Ovary (tissue), 9 donors: ENCODE measurements around the gene LARGE1. TPM values are rescaled to one million over a fixed set of nuclear protein-coding genes. Genes with fewer than 3 reads are reported as not detected.

Source experiments
- DNase-seq, 5 donors: peaks; one replicate each; pipeline ENCODE4 v3.0.0-alpha.2; 2019 to 2020
- H3K27ac ChIP-seq, 2 donors: fragments of 200-600 bp; one replicate each; pipeline versions ENCODE4 v1.5.1 to v1.8.0; 2019 to 2022
- H3K27me3 ChIP-seq: fragments of 200-600 bp; one replicate; pipeline ENCODE4 v1.8.0; 2022
- H3K36me3 ChIP-seq: fragments of 200-600 bp; sonication (generic); one replicate; pipeline ENCODE4 v1.5.1; 2019
- H3K4me1 ChIP-seq: one replicate; pipeline ENCODE4 v1.8.1; 2013; ENCODE audit warnings: mild to moderate bottlenecking, moderate library complexity; ENCODE audit not compliant: insufficient read depth
- H3K4me3 ChIP-seq: fragments of 200-600 bp; sonication (generic); one replicate; pipeline ENCODE4 v1.5.1; 2017
- H3K9me3 ChIP-seq, 2 donors: fragments of 200-600 bp in 1 of 2; sonication (generic) in 1 of 2; one replicate each; pipeline versions ENCODE4 v1.5.1 to v1.8.1; 2013 to 2019; ENCODE audit warnings: mild to moderate bottlenecking in 1 of 2, moderate library complexity in 1 of 2
- EP300 ChIP-seq: sonication (generic); formaldehyde crosslinking; IDR thresholded peaks from one replicate; pipeline ENCODE4 v1.6.1; 2017; ENCODE audit warnings: antibody characterized with exemption
- POLR2A ChIP-seq: fragments of 450-650 bp; IDR thresholded peaks from one replicate; pipeline ENCODE4 v1.6.1; 2017; ENCODE audit warnings: antibody characterized with exemption, mild to moderate bottlenecking, moderate library complexity
- WGBS, 3 donors: extraction: QIAGEN DNeasy Blood & Tissue Kit in 1 of 3; methylation state at CpG; one replicate each; pipeline versions ENCODE4 v1.1.5 to v1.1.7; 2013 to 2017; 5-methylcytosine and 5-hydroxymethylcytosine counted together
- intact Hi-C, 4 donors: fragments of 100-400 bp; cut with DNase I; formaldehyde crosslinking; loops; one replicate each; pipeline versions ENCODE4 v1.11.0 to v1.15.1; 2022 to 2023
- polyA plus RNA-seq, 2 donors: library from polyadenylated mRNA; stranded (reverse); fragments of 200-250 nt in 1 of 2; fragments of 350-450 nt in 1 of 2; fragmentation: Illumina TruSeq in 1 of 2; extraction: RNeasy Lipid Tissue Mini Kit (QIAGEN cat#74804) in 1 of 2; gene quantifications; one replicate each; pipeline ENCODE4 v1.2.3, GENCODE V29; 2013 to 2014
- total RNA-seq, 7 donors: library from RNA; depleted of rRNA in 2 of 7; stranded (reverse); fragments of >200 nt in 2 of 7; fragmentation: NEBNext Ultra II Directional in 3 of 7; extraction: Animal tissue kit (Norgen Biotek cat#: 25700) in 3 of 7; gene quantifications; one replicate each; pipeline versions ENCODE4 v1.1.0 to v1.2.4, GENCODE V29; 2016 to 2023
- TF ChIP-seq, protein P1 (sequence below), 3 donors: fragments of 450-650 bp in 2 of 3; fragments of 200-600 bp in 1 of 3; IDR thresholded peaks; one replicate each; pipeline versions ENCODE4 v1.5.1 to v1.8.0; 2016 to 2022; ENCODE audit warnings: antibody characterized with exemption in 3 of 3, mild to moderate bottlenecking in 1 of 3
- donor health status: DM: no; HTN: no; CAD: no; lungs with moderate emphysema.
- donor health status: DM: no; HTN: no; CAD: no.
- donor health status: Bipolar disorder and iron deficiency.
- donor health status: DM: yes; HTN: yes; CAD: no.
- donor health status: DM: no; HTN: no; CAD: no.
- donor health status: DM: yes; HTN: yes; CAD: no.

Gene LARGE1
- total and polyA plus RNA-seq, 9 donors: 13.4 to 67.6 (median 36.8) TPM

DNA sequence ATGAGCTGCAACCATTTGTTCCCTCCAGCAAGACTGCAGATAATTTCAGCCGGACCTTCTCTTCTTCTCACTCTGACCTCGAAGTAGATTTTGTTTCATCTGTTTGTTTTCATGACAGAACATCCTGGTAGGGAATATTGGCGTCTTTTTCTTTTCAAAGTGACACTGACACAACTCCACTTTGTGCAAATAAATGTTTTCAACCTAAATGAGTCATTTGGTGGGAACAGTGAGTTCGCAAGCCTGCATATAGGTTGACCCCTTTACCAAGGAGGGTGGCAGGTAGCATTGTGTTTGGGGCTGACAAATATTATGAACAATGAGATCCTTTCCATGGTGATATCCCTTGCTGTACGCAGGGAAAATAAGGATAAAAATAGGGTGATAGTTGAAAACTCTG is 55.0 kb downstream of the LARGE1 start:
- H3K36me3 ChIP-seq: no peaks in the 10 kb centered on the region
- peak overlapping the region in 1 of 2 donors; percentile 13 for H3K27ac ChIP-seq
- TF ChIP-seq POLR2A (no peak), EP300 (no peak)
- TF ChIP-seq, protein P1, sequence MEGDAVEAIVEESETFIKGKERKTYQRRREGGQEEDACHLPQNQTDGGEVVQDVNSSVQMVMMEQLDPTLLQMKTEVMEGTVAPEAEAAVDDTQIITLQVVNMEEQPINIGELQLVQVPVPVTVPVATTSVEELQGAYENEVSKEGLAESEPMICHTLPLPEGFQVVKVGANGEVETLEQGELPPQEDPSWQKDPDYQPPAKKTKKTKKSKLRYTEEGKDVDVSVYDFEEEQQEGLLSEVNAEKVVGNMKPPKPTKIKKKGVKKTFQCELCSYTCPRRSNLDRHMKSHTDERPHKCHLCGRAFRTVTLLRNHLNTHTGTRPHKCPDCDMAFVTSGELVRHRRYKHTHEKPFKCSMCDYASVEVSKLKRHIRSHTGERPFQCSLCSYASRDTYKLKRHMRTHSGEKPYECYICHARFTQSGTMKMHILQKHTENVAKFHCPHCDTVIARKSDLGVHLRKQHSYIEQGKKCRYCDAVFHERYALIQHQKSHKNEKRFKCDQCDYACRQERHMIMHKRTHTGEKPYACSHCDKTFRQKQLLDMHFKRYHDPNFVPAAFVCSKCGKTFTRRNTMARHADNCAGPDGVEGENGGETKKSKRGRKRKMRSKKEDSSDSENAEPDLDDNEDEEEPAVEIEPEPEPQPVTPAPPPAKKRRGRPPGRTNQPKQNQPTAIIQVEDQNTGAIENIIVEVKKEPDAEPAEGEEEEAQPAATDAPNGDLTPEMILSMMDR (IDR thresholded peaks at IDR 0.05): no peak
- peaks cover 22% of the 10 kb centered on the region for H3K4me1 ChIP-seq
- no peaks in the 10 kb centered on the region for H3K27me3 ChIP-seq
- H3K4me3 ChIP-seq: no peak overlapping the region
- H3K9me3 ChIP-seq: no peaks in the 10 kb centered on the region
- WGBS, 3 donors: 37 to 41% (median 39%) methylated on average over 5 of the region's 5 CpGs
- intact Hi-C loops: loop anchor here in 1 of 4 donors (5.0 kb wide), 1 partner anchor 42 kb away; no protein-coding TSS in a partner anchor
- DNase-seq: no peak

GRCh38 chr22:33864723-33865130 is 55.5 kb downstream of the LARGE1 start:
- no peaks in the 10 kb centered on the region for H3K27me3 ChIP-seq
- no peak overlapping the region for H3K4me3 ChIP-seq
- no peak for TF ChIP-seq EP300
- TF ChIP-seq, protein P1 (IDR thresholded peaks at IDR 0.05): no peak
- no peak for TF ChIP-seq POLR2A
- intact Hi-C loops: loop anchor here in 1 of 4 donors (5.0 kb wide), 1 partner anchor 43 kb away; no protein-coding TSS in a partner anchor
- peaks cover 22% of the 10 kb centered on the region for H3K4me1 ChIP-seq
- WGBS, 3 donors: 25 to 32% (median 28%) methylated on average over 7 of the region's 7 CpGs
- DNase-seq: peak in 3 of 5 donors; percentile 27 to 52 (median 49)
- no peaks in the 10 kb centered on the region for H3K9me3 ChIP-seq
- H3K27ac ChIP-seq: peak overlapping the region; percentile 13 to 39
- no peaks in the 10 kb centered on the region for H3K36me3 ChIP-seq

DNA sequence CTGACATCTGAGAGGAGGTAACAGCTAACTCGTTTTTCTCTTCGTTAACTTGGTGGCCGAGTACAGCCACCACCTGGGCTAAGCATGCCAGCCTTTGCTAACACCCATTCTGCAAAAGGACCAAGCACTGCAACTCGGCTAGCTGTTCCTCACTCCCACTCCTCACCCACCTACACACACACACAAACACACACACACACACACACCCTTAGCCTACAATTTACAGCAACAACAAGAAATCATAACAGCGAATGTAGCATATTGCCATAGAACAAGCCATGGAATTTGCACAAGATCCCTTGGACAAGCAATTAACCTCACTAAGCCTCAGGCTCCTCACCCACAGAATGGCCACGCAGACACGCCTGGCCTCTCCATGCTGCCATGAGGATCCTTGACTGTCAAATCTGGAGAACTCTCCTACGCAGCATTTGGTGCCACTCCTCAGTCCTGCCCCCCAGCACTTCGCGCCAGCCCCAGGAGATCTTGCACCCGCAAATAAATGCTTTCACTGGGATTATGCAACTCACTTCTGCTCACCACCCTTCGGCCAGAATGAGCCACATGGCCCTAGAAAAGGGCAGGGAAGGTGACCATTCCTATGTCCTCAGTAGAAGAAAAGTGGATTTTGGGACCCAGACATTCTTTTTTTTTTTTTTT is 58.9 kb downstream of the LARGE1 start:
- DNase-seq: no peak
- TF ChIP-seq, protein P1 (IDR thresholded peaks at IDR 0.05): no peak
- no peak for TF ChIP-seq POLR2A
- TF ChIP-seq EP300: no peak
- H3K4me1 ChIP-seq: peaks cover 11% of the 10 kb centered on the region
- 82 to 84% (median 82%) methylated on average over 12 of the region's 12 CpGs for WGBS, 3 donors
- H3K4me3 ChIP-seq: no peak overlapping the region
- H3K36me3 ChIP-seq: no peaks in the 10 kb centered on the region
- no peak overlapping the region for H3K27ac ChIP-seq
- intact Hi-C loops: no loop called here
- no peaks in the 10 kb centered on the region for H3K27me3 ChIP-seq
- no peaks in the 10 kb centered on the region for H3K9me3 ChIP-seq

DNA sequence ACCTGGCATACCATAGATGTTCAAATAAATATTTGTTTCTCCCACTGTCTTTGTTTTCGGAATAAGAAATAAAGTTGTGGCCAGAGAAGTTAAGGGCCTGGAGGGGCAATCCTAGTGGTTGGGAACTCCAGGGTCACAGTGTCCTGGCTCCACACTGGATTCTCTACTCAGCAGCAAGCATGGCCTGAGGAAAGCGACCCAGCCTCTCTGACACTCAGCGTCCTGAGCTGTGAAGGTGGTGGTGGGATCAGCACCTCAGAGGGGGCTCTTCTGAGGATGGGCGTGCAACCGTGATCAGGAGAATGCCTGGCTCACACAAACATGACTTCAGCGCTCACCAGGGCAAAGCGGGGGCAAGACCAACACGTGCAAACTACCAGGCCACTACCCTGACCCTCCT is 59.9 kb downstream of the LARGE1 start:
- Histone ChIP-seq H3K4me3 (no peak overlapping the region), H3K27me3 (no peaks in the 10 kb centered on the region), H3K27ac (no peak overlapping the region), H3K4me1 (peaks cover 11% of the 10 kb centered on the region), H3K36me3 (no peaks in the 10 kb centered on the region), H3K9me3 (no peaks in the 10 kb centered on the region)
- TF ChIP-seq, protein P1 (IDR thresholded peaks at IDR 0.05): no peak
- TF ChIP-seq POLR2A: no peak
- no peak for TF ChIP-seq EP300
- DNase-seq: no peak
- intact Hi-C loops: no loop called here
- WGBS, 3 donors: 83 to 88% (median 84%) methylated on average over 8 of the region's 8 CpGs
